G401 (cell line): ENCODE data around the gene SORL1. TPM values are rescaled to one million over a fixed set of nuclear protein-coding genes. Genes with fewer than 3 reads are reported as not detected.

Source experiments
- DNase-seq: peaks from one replicate; pipeline ENCODE4 v3.0.0-alpha.2; 2015; ENCODE audit warnings: low spot score
- in situ Hi-C: cut with HindIII; loops from 2 replicates; pipeline ENCODE4 v1.10.0; 2016; ENCODE audit warnings: low sequenced_read_pairs, mixed read lengths
- total RNA-seq: library from RNA; depleted of rRNA; stranded (reverse); fragments of >200 nt; shearing (Covaris generic); gene quantifications from 2 replicates; pipeline ENCODE4 v1.2.3, GENCODE V29; 2014

The SORL1 gene
- total RNA-seq, 1 experiment from 2014 or later: 0.14 TPM

DNA sequence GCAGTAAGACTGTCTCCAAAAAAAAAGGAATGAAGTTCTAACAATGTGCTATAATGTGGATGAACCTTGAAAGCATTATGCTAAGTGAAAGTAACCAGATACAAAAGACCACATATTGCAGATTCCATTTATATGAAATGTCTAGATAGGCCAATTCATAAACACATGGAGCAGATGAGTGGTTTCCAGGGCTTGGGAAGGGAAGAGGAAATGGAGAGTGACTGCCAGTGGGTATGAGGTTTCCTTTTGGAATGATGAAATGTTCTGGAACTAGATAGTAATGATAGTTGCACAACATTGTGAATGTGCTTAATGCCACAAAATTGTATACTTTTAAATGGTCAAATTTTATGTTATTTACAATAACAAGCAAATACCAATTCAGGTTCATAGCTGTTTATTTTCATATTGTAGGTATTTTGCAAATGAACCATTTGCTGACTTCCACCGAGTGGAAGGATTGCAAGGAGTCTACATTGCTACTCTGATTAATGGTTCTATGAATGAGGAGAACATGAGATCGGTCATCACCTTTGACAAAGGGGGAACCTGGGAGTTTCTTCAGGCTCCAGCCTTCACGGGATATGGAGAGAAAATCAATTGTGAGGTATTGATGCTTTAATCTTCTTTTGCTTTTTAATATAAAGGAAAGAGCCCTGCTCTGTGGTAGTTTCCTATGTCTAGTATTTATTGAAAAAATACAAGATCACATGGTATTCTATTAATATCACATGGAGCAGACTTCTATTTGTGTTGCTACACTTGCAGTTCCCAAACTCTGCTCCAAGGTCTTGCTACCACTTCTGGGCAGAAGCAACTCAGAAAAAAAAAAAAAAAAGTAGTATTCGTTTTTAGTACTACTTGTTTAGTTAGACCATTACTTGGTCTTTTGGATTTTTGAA is 68.4 kb downstream of the SORL1 start:
- DNase-seq: no peak
- in situ Hi-C loops: no loop called here

- peak; percentile 84 for DNase-seq
- in situ Hi-C loops: no loop called here
Measured at GRCh38 chr11:121521145-121522042, 69.3 kb downstream of the SORL1 start.

- peak; percentile 50 for DNase-seq
- in situ Hi-C loops: no loop called here
Measured at GRCh38 chr11:121522043-121522941, 70.2 kb downstream of the SORL1 start.

DNA sequence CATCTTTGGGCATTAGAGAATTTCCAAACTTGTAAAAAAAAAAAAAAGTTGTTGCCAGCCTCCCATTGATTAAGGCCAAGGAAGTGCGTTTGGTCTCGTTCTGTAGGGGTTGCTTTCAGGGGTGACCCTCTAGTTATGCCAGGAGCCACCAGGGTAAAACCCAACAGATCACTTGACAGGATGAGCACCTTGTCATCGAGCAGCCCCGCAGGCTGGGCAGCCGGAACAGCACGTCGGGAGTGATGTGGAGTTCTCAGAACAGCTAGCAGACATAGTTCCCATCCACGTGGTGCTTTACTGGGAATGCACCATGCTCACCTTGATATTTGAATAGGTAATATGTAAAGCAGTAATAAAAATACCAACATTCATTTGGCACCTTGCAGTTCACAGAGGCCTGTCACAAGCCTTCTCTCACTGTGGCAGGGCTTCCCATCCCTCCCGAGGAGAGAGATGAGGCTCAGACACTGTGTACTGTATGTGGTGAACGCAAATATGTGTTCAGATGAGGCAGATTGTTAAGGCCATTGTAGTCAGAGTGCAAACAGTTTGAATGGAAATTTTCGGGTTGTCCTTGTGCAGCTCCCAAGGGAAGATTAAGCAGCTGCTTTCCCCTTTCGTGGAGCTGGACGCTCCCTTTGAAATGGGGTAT is 71.6 kb downstream of the SORL1 start:
- in situ Hi-C loops: no loop called here
- DNase-seq: no peak

DNA sequence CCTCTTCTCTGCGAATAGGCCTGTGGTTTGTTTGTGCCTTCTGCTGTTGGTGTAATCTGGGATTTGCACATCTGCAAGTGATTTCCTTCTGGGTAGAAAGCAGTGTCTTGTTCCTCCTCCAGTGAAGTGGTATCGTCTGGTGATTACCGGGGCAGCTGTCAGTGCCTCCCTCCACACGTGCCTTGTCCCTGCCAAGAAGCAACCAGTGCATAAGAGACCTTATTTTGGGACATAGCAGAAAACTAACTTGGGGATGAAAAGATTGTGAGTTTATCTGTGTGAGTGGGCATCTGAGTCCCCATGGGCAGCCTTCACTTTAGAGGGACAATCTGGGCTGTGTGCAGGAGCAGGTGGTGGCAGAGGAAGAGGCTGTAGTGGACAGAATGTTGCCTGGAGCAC is 72.1 kb downstream of the SORL1 start:
- in situ Hi-C loops: no loop called here
- peak; percentile 73 for DNase-seq

DNA sequence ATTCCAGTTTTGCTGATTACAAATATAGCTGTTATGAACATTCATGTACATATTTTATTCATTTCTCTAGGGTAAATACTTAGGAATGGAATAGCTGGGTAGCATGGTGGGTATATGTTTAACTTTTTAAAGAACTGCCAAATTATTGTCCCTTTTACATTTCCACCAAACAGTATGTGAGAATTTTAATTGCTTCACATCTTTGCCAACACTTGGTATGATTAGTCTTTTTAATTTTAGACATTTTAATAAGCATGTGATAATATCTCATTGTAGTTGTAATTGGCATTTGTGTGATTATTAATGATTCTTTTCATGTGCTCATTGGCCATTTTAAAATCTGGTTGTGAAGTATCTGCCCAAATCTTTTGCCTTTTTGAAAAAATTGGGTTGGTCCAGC is 73.3 kb downstream of the SORL1 start:
- no peak for DNase-seq
- in situ Hi-C loops: no loop called here

GRCh38 chr11:121530257-121530656 is 78.1 kb downstream of the SORL1 start:
- in situ Hi-C loops: no loop called here
- DNase-seq: no peak

DNA sequence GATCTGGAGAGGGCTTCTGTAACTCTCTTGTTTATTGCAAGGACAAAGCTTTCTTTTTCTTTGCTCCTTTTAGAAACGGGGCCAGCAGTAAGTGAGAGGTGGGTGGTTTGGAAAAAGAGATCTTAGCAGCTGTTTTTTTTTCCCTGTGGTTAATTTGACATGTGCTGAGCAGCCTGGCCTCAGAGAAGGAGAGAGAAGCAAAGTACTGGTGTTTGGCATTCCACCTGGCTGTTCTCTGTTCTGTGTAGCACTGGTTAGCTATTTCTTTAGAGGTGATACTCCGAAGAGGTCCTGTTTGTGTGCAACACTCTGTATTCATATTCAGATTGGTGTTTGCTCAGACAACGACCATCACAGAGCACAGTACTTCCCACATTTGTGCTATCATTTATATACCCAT is 81.5 kb downstream of the SORL1 start:
- in situ Hi-C loops: no loop called here
- DNase-seq: peak; percentile 67

DNA sequence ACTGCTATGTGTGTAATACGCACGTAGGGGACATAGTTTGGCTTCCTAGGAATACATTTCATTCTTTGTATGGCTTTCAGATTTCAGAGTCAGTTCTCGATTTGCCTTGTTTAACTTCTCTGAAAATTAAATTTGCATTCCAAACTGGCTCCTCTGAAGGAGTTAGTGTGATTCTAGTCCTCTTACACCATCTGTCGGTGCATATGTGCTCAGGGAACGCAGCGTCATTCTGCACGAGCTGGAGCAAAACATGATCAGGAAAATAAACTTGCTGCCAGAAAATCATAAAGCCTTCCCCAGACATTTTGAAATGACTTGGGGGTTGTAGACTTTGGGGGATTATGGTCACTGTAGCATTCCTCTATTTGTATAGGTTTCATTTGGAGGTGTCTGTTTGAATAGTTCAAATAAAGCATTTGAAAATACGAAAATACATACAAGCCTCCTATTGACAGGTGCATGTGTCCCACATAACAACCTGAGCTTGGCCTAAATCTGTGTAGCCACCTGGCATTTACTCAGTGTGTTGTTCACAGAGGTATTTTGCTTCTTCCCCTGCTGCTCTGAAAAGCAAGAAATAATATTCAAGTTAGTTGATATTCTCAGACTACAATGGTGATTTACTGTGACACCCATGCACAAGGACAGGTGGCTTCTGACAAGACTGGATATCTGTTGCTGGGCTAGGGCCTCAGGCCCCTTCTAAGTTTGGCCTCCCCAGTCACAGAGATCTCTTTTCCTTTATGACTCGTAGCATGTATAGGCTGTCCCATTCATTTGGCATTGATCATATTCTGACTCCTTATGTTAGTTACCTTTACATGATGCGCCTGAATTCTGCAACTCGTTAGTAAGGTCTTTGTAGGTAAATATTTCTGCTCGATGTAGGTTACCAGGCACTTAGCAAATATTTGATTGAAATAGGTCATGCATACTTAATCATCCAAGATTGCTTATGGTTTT is 82.3 kb downstream of the SORL1 start:
- in situ Hi-C loops: no loop called here

DNA sequence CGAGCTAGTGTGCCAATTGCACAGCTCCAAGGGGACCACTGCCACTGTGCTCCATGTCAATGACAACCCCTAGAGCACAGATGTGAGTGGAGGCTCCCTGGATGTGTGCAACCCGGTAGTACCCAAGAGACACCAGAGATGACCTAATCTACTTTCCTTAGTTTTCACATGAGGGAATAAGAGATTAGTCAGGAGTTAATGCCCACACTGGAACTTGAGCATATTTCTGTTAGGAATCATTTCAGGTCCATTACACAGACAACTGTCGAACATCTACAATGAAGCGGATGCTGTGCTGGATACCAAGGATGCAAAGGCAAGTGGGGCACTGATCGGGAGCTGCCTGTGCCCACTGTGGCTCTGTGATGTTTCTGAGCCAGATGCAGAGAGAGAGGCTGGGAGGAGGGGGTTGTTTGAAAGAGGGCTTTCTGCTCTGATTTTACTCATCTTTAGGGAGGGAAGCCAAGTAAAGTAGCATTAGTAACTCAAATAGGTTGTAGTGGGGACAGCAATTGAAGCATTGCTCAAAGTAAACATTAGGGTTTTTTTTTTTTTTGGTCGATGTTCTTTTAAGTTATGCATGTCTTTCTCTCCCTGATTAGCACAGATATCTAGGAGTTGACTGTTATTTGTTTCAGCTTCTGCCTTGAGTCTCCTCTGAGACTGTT is 83.1 kb downstream of the SORL1 start:
- DNase-seq: peak; percentile 56
- in situ Hi-C loops: no loop called here

More for the DNA sequence above, 82.3 kb downstream of the SORL1 start:
- peak; percentile 95 for DNase-seq

DNA sequence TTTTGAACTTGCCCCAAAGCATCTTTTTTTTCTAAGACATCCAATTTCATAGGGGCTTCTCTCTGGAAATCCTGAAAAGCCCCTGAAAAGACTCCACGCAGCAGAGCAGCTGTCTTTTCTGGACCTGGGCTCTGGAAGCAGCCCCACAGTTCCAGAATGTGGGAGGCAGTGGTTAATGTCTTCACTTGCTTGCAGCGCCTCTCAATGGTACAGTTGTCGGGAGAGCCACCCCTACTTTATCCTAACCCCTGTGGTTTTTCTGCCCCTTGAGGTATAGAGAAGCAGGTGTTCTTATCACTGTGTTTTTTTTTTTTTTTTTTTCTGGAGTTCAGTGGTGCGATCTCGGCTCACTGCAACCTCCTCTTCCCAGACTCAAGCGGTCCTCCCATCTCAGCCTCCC is 84.0 kb downstream of the SORL1 start:
- in situ Hi-C loops: no loop called here
- peak; percentile 22 for DNase-seq

DNA sequence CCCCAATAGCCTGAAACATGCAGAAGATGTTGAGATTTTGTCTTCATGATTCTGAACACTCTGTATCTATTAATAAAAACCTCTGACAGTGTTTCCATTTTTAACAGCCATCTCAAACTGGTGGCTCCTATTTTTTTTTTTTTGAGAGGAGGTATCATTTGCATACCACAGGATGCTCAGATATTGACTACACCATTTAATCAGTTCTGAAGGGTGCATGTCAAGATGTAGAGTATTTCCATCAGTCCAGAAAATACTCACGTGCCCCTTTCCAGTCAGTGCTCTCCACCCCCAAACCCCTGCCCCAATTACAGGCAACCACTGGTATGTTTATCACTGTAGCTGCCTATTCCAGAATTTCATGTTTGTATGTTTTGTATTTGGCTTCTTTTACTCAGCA is 85.9 kb downstream of the SORL1 start:
- no peak for DNase-seq
- in situ Hi-C loops: no loop called here

GRCh38 chr11:121539000-121539399 is 86.9 kb downstream of the SORL1 start:
- DNase-seq: peak; percentile 21
- in situ Hi-C loops: no loop called here

- DNase-seq: no peak
- in situ Hi-C loops: no loop called here
Measured at GRCh38 chr11:121540627-121541026, 88.5 kb downstream of the SORL1 start.

DNA sequence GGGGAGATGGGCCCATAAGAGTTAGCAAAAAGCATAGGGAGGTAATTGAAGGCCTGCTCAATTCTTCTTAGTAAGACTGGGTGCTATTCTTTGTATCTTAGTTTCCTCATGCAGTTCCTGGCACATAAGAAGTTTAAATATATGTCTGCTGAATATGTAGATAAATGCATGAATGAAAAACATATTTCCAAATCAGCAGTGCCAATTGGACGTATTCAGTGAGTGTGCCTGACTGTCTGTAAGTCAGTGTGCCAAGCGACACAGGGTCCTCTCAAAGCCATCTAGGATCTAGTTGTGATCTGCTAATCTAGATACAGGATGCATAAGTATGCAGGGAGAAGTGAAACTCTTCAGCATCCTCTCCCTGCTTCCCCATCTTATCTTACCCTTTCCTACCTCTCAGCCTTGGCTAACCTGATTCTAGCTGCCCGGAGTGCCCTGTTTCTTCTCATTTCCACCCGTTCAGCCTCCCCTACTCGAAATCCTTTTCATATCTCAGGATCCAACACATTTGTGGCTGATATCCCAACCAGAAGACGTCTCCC is 91.8 kb downstream of the SORL1 start:
- no peak for DNase-seq
- in situ Hi-C loops: no loop called here

DNA sequence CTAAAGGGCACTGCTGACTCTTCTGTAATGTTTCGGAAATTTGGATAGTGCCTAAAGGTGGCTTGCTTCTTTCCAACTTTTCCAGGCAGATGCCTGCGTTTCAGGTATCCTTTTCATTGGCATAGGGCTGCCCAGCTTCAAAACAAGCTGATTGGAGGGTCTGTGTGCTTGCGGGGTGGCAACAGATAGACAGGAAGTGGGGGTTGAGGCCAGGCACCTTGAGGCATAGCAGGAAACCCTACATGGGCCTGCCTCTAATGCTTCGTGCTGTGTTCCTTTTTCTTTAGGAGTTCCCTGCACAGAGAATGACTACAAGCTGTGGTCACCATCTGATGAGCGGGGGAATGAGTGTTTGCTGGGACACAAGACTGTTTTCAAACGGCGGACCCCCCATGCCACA is 92.8 kb downstream of the SORL1 start:
- in situ Hi-C loops: no loop called here
- DNase-seq: no peak

DNA sequence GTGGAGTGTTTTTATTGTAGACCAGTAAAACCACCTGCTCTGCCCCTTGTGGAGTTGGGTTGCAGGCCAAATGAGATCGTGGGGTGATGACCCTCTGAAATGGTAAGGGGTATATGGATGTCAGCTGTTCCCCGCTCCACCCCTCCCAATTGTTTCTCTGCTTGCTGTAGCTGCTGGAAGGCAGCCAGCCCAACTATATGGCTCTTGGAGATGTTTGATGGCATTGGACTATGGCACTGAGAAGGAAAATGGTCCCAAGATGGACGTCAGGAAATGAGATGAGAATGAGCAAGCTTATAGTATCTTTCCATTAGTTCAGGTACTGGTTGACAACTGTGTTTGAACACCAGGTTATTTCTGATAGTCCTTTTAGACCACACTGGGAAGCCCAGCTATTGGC is 95.5 kb downstream of the SORL1 start:
- no peak for DNase-seq
- in situ Hi-C loops: no loop called here
